ENCODE results near the gene TRIM63.

DNA sequence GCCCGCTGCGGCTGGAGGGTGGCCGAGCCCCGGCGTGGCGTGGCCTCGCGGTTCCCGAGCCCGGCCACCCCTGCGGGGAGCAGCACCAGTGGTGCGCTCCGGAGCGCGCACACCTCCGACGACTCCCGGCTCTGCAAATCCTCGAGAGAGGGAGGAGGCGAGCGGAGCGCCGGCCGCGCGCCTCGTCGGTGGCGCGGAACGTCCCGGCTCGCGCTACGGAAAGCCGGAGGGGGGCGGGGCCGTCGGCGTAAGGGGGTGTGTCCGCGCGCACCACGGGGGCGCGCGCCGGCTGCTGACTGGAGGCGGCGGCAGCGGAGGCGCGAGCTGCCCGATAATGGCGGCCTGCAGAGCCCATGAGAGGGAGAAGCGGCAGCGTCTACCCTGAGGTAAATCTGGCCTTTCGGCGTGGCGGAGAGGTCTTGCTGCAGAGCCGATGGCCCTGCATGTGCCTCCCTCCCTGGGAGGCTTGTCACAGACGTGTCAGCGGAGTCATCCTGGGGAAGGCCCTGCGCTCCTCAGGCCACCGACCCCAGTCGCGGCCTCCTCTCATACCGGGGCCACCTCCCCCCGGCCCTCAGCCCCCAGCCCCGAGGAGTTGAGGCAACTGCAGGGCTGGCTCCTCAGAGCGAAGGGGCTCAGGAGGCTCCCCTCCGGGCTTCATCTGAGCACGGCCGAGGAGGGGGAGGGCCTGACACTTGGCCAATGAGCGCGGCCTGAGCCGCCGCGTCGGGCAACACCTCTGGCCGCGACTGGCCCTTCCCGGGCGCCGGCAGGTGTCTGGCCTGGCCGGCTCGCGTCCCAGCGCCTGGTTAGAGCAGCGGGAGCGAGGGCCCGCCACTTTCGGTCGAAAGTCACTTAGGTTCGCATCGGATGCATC lies 44.3 kb upstream of the TRIM63 start, which contains the start of gene PDIK1L:
- TF ChIP-seq ZNF274 (IDR thresholded peaks at IDR 0.05; ENCODE audit: low read depth, low read length) (no peak), SUZ12 (IDR thresholded peaks at IDR 0.05; ENCODE audit: extremely low read depth, insufficient read depth, insufficient read length) (no peak)
